WI38 (cell line): ENCODE data around the gene GPSM1.

ENCODE experiments used
- H3K4me3 ChIP-seq: 2 replicates; pipeline ENCODE4 v1.5.1; 2011; ENCODE audit warnings: low read depth, mild to moderate bottlenecking, control low read depth, low read length
- TF ChIP-seq, protein P1 (sequence below): IDR thresholded peaks from 2 replicates; pipeline ENCODE4 v1.5.1; 2012; ENCODE audit warnings: low read depth, mild to moderate bottlenecking, control low read depth, low read length

Gene GPSM1

GRCh38 chr9:136393531-136393930 is 66.2 kb downstream of the GPSM1 start:
- no peak overlapping the region for H3K4me3 ChIP-seq
- TF ChIP-seq, protein P1, sequence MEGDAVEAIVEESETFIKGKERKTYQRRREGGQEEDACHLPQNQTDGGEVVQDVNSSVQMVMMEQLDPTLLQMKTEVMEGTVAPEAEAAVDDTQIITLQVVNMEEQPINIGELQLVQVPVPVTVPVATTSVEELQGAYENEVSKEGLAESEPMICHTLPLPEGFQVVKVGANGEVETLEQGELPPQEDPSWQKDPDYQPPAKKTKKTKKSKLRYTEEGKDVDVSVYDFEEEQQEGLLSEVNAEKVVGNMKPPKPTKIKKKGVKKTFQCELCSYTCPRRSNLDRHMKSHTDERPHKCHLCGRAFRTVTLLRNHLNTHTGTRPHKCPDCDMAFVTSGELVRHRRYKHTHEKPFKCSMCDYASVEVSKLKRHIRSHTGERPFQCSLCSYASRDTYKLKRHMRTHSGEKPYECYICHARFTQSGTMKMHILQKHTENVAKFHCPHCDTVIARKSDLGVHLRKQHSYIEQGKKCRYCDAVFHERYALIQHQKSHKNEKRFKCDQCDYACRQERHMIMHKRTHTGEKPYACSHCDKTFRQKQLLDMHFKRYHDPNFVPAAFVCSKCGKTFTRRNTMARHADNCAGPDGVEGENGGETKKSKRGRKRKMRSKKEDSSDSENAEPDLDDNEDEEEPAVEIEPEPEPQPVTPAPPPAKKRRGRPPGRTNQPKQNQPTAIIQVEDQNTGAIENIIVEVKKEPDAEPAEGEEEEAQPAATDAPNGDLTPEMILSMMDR = no peak

GRCh38 chr9:136394312-136395019 is 67.1 kb downstream of the GPSM1 start:
- TF ChIP-seq, protein P1 = no peak
- no peak overlapping the region for H3K4me3 ChIP-seq

DNA sequence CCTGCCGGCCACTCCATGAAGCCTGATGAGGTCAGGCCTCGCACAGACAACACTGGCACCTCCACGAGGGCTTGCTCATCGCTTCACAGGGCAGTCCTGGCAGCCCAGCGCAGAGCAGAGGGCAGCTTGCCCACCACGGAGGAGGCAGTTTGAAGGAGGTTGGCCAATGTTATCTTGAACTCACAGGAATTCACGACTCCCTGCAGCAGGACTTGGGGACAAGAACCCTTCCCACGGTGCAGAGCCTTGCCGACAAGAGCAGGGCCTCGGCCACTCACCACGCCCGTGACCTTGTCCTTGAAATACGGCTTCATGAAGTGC is 67.6 kb downstream of the GPSM1 start:
- H3K4me3 ChIP-seq = no peak overlapping the region
- TF ChIP-seq, protein P1 = no peak

- TF ChIP-seq, protein P1 = no peak
- H3K4me3 ChIP-seq = no peak overlapping the region
Observed at GRCh38 chr9:136395345-136396218, 68.2 kb downstream of the GPSM1 start.

DNA sequence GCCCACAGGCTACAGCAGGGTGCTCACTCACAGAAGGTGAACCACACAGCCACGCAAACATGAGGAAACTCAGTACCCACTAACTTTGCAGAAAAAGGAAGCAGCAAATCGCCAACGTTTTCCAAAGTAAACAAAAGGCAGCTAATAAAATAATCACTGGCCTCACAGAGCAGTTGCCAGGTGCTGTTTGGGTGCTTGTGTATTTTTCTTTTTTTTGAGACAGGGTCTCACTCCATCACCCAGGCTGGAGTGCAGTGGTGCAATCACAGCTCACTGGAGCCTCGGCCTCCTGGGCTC is 68.8 kb downstream of the GPSM1 start:
- H3K4me3 ChIP-seq = no peak overlapping the region
- TF ChIP-seq, protein P1 = no peak

DNA sequence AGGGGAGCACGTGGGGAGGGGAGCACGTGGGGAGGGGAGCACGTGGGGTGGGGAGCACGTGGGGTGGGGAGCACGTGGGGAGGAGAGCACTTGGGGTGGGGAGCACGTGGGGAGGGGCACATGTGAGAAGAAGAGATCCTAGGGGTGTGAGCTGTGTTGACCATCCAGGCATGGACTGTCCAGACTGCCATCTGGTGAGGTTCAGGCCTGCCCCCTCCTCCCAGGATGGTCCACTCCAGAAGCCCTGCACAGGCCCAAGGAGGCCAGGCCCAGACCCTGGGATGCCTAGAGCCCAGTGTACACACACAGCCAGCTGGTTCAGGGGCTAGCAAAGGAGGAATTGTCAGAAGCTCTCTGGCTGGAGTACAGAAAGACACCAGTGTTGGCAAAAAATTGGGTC is 70.3 kb downstream of the GPSM1 start:
- no peak overlapping the region for H3K4me3 ChIP-seq
- TF ChIP-seq, protein P1 = no peak

DNA sequence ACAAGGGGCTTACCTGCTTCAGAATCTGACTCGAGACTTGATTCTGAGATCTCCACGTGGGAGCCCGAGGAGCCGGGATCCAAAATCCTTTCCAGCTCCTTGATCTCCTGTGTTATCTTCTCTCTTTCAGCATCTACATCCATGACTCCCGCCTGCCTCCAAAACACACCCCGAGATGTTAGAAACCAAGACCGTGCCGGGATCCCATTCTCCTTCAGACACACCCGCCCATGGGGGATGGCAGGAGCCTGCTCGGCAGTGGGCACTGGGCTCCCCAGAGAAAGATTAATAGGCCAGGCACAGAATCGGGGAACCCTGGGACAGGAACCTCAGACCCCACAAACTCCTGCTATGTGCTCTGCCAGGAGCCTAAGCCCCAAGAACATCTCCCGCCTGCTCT is 70.9 kb downstream of the GPSM1 start:
- TF ChIP-seq, protein P1 = no peak
- no peak overlapping the region; the same call in 1 of the 2 replicates for H3K4me3 ChIP-seq
